HG02678 (cell line): Measurements from ENCODE around the gene TNFAIP1.

ENCODE experiments used
- ATAC-seq: cut with Tn5 transposase; IDR thresholded peaks from one replicate; pipeline ENCODE4 v1.9.1; 2021; ENCODE audit warnings: mild to moderate bottlenecking, moderate library complexity; ENCODE audit not compliant: unreplicated experiment

Gene TNFAIP1

DNA sequence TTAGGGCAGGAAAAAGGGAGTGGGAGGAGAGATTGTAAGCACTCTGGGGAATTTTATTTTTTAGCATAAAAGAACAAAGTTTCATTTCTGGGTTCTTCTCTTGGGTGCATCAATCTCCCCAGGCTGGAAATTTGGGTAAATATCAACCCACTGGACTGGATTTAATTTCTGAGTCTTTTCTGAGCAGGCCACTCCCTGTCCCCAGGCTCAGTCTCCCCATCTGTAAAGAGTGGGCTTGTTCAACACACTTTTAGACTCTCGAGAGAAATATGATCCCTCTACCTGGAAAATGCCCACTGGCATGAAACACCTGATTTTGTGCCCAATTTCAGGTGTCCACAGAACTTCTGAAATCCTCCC, 35.2 kb downstream of the TNFAIP1 start:
- ATAC-seq, result no peak

DNA sequence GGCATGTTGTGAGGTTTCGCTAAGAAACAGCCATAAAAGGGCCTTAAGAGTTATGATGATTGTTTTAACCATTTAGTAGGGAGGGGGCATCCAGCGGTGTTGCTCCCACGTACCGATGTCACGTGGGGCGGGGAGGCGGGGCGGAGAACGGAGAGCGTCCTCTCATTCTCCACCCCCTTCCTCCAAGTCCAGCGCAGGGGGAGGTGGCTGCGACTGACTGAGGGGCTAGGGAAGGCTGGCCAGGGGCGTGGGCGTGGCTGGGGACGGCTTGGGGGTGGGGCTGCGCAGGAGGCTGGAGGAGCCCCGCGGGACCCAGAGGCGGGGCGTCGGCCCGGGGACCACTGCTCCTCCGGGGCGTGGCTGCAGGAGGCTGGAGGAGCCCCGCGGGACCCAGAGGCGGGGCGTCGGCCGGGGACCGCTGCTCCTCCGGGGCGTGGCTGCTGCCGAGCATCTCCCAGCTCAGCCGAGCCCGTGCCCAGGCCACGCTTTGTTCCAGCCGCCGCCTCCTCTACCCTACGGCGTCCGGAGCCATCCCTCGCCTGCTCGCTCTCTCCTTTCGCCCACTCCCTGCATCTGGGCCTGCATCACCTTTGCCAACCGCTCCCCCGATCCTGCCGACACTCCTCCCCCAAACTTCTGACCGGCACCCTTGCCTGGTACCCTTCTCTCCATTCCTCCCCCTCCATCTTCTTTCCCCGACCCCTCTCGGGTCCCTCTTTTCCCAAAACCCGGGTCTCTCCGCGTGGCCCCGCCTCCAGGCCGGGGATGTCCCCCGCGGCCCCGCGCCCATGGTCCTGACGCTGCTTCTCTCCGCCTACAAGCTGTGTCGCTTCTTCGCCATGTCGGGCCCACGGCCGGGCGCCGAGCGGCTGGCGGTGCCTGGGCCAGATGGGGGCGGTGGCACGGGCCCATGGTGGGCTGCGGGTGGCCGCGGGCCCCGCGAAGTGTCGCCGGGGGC, 36.0 kb downstream of the TNFAIP1 start, which contains the start of gene SARM1:
Gene SARM1 (plus strand): TSS at position 450 of the 958 bp plus-strand sequence. CDS start 339 bp downstream, at position 789.
- peak; percentile 83 for ATAC-seq

DNA sequence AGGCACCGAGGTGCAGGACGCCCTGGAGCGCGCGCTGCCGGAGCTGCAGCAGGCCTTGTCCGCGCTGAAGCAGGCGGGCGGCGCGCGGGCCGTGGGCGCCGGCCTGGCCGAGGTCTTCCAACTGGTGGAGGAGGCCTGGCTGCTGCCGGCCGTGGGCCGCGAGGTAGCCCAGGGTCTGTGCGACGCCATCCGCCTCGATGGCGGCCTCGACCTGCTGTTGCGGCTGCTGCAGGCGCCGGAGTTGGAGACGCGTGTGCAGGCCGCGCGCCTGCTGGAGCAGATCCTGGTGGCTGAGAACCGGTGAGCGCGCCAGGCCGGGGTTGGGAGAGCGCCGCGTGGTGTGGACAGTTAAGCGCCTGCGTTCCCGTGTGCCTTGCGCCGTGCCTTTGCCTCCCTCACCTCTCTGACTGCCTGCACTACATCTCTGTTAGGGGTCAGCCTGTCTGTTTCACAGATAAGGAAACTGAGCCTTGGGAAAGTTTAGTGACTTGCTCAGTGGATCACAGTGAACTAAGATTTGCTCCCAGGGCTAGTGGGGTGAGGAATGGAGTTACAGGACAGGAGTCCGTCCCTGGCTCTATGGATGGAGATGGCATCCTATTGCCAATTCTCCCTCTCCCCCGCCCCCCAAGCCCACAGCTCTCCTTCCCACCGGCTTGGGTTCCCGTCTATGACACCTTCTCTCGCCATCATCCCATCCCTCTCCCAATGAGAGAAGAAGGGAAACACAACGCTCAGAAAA, 36.8 kb downstream of the TNFAIP1 start:
- ATAC-seq, result peak; percentile 16

DNA sequence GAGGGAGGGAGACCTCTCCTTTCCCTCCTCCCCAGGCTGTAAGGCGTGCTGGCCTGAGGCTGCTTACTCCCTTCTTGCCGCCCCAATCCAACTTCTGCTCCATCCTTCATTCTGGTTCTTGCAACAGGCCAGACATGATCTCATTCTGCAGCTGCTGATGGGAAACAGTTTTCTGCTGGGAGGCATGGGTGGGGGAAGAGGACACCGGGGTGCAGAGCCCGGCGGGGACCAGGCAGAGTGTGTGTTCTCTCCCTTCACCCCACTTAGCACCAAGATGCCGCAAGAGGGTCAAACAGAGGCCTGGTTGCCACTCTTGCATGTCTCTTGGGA, 37.3 kb downstream of the TNFAIP1 start:
- ATAC-seq, result no peak

DNA sequence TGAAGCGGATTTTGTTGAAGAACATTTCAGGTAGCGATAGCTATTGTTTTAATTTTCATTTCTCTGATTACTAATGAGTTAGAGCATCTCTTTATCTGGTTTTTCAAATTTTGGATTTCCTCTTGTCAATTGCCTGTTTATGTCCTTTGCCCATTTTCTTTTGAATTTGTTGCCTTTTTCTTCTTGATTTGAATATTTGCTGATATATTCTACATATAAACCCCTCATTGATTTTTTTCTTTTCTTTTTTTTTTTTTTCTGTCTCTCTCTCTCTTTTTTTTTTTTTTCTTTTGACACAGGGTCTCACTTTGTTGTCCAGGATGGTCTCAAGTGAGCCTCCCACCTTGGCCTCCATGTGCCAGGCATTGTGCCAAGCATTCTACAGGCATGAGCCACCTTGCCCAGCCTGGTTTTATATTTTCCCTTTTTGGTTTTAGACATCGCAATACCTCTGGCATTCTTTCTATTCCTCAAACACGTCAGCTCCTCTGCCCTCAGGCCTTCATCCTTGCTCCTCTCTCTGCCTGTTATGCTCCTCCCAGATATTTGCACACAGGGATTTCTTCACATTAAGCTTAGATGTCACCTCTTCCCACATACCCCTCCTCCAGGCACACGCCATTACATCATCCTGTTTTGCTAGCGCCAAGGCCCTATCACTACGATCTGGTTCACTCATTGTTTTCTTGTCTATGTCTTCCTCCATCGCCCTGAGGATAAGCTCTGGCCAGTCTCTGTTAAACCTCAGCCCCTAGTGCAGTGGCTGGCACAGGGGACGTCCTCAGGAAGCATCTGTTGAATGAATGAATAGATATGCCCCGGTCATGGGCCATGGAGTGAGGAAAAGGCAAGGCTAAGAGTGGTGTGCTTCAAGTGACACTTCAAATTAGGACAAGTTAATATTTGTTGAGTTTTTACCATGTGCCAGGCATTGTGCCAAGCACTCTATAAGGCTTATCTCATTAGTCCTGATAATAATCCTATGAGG, 44.5 kb downstream of the TNFAIP1 start:
- ATAC-seq, result no peak

DNA sequence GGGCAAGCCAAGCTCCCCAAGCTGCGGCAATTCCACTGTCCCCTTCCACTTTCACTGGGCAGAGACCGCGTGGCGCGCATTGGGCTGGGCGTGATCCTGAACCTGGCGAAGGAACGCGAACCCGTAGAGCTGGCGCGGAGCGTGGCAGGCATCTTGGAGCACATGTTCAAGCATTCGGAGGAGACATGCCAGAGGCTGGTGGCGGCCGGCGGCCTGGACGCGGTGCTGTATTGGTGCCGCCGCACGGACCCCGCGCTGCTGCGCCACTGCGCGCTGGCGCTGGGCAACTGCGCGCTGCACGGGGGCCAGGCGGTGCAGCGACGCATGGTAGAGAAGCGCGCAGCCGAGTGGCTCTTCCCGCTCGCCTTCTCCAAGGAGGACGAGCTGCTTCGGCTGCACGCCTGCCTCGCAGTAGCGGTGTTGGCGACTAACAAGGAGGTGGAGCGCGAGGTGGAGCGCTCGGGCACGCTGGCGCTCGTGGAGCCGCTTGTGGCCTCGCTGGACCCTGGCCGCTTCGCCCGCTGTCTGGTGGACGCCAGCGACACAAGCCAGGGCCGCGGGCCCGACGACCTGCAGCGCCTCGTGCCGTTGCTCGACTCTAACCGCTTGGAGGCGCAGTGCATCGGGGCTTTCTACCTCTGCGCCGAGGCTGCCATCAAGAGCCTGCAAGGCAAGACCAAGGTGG, 45.7 kb downstream of the TNFAIP1 start:
- ATAC-seq, result no peak

DNA sequence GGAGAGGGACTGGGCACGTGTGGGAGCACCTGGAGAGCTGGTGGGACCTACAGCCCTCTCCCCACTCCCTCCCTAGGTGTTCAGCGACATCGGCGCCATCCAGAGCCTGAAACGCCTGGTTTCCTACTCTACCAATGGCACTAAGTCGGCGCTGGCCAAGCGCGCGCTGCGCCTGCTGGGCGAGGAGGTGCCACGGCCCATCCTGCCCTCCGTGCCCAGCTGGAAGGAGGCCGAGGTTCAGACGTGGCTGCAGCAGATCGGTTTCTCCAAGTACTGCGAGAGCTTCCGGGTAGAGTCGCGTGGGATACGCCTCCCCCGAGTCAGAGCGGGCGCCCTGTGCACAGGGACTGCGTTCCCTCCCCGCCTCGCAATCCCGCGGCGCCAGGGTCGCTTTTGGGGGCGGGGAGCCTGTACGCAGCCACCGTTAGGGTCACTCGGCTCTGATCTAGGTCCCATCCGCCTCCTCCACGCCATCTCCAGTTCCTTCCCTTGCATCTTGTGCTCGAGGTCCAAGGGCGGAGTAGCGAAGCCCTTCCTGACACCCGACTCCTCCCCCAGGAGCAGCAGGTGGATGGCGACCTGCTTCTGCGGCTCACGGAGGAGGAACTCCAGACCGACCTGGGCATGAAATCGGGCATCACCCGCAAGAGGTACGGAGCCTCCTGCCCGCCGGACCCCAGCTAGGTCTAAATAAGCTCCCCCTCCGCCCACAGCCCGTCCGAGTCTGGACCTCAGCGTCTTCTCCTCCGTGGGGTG, 48.9 kb downstream of the TNFAIP1 start:
- ATAC-seq, result peak; percentile 76

DNA sequence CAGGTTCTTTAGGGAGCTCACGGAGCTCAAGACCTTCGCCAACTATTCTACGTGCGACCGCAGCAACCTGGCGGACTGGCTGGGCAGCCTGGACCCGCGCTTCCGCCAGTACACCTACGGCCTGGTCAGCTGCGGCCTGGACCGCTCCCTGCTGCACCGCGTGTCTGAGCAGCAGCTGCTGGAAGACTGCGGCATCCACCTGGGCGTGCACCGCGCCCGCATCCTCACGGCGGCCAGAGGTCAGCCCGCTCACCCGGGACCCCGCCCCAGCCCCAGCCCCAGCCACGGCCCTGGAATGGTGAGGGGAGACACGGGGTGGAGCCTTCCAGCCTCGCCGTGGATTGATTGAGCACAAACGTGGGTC, 49.5 kb downstream of the TNFAIP1 start:
- peak; percentile 15 for ATAC-seq

DNA sequence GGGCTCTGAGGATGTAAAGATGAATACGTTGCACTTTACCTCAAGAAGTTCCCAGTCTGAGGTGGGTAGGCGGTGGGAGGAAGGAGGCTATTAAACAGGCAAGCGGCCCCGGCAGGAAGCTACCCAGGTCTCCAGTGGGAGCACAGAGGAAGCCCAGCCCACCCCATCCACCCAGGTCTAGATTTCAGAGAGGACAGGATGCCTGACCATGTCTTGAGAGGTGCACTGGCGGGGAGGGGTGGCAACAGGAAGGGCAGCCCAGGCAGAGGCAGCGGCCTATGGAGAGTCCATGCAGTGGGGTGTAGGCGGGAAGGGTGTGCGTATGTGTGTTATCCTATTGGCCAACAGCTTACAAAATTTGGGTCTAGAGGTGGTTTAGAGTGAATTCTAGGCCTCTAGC, 49.8 kb downstream of the TNFAIP1 start:
- no peak for ATAC-seq

DNA sequence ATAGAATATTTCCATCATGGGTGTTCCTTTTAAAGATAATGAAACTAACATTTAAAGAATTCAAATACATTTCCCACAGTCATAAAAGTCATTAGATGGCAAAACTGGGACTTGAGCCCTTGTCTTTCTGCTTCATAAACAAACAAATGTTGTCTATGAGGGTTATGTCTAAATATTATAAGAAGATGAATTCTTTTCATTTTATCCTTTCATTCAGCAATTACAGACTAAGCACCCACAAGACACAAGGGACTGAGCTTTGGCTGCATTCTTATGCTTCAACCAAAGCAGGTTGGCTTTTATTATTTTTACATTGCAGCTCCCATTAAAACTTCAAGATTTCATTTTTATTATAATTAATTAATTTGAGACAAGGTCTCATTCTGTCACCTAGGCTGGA, 50.8 kb downstream of the TNFAIP1 start:
- ATAC-seq, result no peak

DNA sequence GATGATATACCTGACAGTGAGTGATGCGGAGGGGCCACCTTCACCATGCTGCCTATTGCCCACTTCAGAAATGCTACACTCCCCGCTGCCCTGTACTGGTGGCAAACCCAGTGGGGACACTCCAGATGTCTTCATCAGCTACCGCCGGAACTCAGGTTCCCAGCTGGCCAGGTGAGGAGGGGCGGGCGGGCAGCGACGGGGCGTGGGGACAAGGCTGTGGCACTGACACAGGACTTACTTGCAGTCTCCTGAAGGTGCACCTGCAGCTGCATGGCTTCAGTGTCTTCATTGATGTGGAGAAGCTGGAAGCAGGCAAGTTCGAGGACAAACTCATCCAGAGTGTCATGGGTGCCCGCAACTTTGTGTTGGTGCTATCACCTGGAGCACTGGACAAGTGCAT, 52.5 kb downstream of the TNFAIP1 start:
- no peak for ATAC-seq

DNA sequence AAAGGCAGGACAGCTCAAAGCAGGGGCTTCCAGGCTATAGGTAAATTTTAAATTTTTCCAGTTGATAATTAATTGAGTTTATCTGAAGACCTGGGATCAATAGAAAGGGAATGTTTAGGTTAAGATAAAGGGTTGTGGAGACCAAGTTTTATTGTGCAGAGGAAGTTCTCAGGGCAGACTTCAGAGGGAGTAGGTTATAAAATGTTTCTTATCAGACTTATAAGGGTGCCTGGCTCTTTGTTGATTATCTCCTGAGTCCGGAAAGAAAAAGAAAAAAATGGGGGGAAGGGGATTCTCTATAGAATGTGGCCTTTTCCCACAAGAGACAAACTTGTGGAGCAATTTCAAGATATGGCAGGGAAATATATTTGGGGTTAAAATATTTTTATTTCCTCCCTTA, 54.6 kb downstream of the TNFAIP1 start:
- ATAC-seq, result no peak

DNA sequence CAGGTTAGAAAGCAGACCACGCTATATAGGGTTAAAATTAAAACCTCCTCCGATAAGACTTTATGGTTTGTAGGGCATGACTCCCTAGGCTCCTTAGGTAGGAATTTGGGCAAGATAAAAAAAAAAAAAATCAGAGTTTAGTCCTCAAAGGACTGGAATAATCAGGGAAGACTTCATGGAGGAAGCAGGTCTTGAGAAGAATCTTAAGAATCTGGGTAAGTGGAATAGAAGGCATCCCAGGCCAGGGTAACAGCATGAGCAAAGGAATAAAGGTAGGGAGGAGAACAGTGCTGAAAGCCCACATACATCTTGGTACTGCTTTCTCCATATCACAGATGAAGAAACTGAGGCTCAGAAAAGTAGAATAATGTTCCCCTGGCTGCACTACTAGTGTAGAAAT, 55.0 kb downstream of the TNFAIP1 start:
- no peak for ATAC-seq

DNA sequence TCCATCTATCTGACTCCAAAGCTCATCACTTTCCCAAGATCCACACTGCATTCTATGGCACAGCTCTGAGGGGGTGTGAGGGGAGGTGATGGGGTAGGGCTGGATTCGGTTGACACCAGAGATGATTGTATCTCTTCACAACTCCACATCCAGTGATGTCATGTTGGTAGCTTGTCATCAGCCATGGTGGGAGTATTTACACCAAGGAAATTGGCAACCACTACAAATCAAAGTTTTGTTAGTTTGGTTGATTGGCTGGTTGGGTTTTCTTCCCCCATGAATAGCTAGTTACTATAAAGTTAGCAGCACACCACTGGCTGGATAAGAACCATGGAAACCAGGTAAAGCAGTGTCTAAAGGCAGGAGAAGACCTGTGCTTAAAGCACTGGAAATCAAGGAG, 55.4 kb downstream of the TNFAIP1 start:
- no peak for ATAC-seq

DNA sequence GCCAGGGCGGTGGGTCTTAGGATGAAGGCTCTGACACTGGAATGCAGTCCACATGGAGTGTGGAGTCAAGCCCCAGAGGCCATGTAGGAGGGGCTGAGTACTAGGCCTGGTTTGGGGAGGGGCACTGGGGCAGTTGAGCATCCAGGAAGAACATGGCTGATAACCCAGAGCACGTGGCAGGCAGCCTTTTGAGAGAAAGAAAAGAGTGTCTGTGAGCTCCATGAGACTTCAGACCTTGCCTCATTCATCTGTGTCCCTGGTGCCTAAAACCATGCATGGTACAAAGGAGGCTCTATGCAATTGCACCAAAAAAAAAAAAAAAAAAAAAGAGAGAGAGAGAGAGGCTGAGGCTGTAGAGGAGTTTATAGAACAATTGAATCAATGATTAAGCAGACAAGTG, 55.8 kb downstream of the TNFAIP1 start:
- ATAC-seq, result no peak

DNA sequence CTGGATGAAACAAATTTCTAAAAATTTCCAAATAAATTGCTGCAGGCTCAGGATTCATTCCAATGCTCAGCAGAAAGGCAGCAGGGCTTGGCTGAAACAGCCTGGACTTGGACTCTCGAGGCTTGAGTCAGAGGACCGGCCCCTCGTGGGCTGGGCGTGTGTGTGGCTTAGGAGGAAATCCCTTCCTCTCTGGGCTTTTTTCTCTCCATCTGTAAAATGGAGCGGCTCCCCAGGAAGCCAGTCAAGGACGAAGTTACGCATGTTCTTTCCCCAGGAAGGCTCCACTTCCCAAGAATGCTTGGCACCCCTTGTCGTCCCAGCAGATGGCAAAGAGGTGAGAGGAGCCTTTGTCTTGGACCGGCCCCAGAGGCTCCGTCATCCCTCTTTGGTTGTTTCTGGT, 56.9 kb downstream of the TNFAIP1 start:
- no peak for ATAC-seq

DNA sequence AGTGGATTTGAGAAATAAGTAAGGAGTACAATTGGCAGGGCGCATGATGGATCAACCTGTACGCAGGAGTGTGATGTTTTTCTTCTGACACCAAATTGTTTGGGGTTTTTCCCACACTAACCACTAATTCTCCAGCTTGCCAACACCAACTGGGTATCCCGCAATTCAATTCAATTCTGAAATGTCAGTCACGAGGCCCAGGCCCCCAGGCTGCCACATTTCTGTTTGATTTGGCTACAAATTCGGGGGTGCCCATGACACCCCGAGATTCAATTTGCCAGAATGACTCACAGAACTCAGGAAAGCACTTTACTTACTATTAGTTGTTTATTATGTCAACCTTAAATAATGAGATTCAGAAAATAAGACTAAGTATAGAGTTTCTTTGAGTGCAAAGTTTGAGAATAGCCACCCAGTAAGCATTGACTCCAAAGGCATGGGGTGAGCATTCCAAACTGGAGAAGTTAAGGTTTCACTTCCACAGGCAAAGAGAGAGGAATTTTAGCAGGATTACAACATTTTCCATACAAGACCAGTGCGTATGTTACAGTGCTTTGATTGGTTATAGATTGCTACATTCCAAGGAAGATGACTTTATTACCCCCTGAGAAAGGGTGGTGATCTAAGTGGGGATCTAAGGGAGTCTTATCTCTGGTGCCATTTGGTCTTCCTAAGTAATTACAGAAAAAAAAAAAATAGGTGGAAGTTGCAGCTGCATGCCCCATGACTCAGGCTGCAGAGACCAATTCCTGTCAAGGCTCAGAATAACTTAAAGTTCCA, 59.0 kb downstream of the TNFAIP1 start:
- no peak for ATAC-seq

DNA sequence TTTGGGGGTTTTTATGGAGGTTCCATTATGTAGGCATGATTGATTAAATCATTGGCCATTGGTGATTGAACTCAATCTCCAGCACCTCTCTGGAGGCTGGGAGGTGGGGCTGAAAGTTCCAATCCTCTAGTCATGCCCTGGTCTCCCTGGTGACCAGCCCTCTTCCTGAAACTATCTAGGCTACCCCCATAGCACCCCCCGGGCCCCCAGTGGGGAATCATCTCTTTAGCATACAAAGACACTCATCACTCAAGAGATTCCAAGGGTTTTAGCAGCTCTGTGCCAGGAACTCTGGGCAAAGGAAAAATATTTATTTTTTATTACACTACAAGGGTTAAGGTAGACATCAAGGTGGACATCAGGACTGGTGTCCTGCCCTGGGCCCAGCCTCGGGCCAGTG, 59.9 kb downstream of the TNFAIP1 start:
- no peak for ATAC-seq

DNA sequence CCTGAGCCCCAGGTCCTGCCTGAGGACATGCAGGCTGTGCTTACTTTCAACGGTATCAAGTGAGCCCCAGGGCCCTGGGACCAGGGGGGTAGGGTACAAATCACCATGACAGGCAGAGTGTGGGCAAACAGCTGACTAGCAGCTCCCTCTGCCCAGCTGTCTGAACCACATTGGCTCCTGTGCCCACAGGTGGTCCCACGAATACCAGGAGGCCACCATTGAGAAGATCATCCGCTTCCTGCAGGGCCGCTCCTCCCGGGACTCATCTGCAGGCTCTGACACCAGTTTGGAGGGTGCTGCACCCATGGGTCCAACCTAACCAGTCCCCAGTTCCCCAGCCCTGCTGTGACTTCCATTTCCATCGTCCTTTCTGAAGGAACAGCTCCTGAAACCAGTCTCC, 60.4 kb downstream of the TNFAIP1 start:
- no peak for ATAC-seq
